Fibroblast of lung (primary cell): ENCODE measurements around the gene PELO. TPM values are rescaled to one million over a fixed set of nuclear protein-coding genes. Genes with fewer than 3 reads are reported as not detected.

Source experiments
- DNase-seq, 2 donors: peaks; one replicate each; pipeline versions ENCODE4 v3.0.0 to v3.0.0-alpha.2; 2010; ENCODE audit warnings: low read depth in 2 of 2
- H2AFZ ChIP-seq: 2 replicates; pipeline ENCODE4 v1.5.1; 2012; ENCODE audit warnings: low read length, control low read depth, inconsistent platforms
- H3K27ac ChIP-seq: 2 replicates; pipeline ENCODE4 v1.5.1; 2011; ENCODE audit warnings: low read length, control low read depth; ENCODE audit not compliant: insufficient read depth
- H3K27me3 ChIP-seq: 2 replicates; pipeline ENCODE4 v1.5.1; 2011; ENCODE audit warnings: mild to moderate bottlenecking, low read length; ENCODE audit not compliant: control insufficient read depth, insufficient read depth
- H3K36me3 ChIP-seq: 2 replicates; pipeline ENCODE4 v1.5.1; 2011; ENCODE audit warnings: low read length; ENCODE audit not compliant: control insufficient read depth, insufficient read depth
- H3K4me1 ChIP-seq: 2 replicates; pipeline ENCODE4 v1.5.1; 2011; ENCODE audit warnings: low read length; ENCODE audit not compliant: control insufficient read depth, insufficient read depth; ENCODE audit errors: extremely low read depth
- H3K4me2 ChIP-seq: 2 replicates; pipeline ENCODE4 v1.5.1; 2011; ENCODE audit warnings: low read length, control low read depth; ENCODE audit not compliant: insufficient read depth; ENCODE audit errors: extremely low read depth
- H3K4me3 ChIP-seq, 4 experiments: fragments of 200-600 bp in 1 of 4; sonication (generic) in 1 of 4; replicated peaks in 1 of 4; 2 replicates each; pipeline ENCODE4 v1.5.1; 2011 to 2016; ENCODE audit warnings: low read length in 4 of 4, low read depth in 3 of 4, mild to moderate bottlenecking in 3 of 4, control low read depth in 2 of 4, inconsistent platforms in 1 of 4, mixed read lengths in 1 of 4; ENCODE audit not compliant: insufficient read depth in 1 of 4; ENCODE audit errors: control extremely low read depth in 1 of 4
- H3K79me2 ChIP-seq: 2 replicates; pipeline ENCODE4 v1.5.1; 2012; ENCODE audit warnings: mild to moderate bottlenecking, low read length, inconsistent platforms; ENCODE audit not compliant: control insufficient read depth, insufficient read depth
- H3K9ac ChIP-seq: 2 replicates; pipeline ENCODE4 v1.5.1; 2011; ENCODE audit warnings: mild to moderate bottlenecking, low read length, control low read depth; ENCODE audit not compliant: insufficient read depth
- H3K9me3 ChIP-seq: 2 replicates; pipeline ENCODE4 v1.5.1; 2012; ENCODE audit warnings: low read depth, low read length; ENCODE audit not compliant: control insufficient read depth, insufficient read depth
- H4K20me1 ChIP-seq: 2 replicates; pipeline ENCODE4 v1.5.1; 2011; ENCODE audit warnings: low read length; ENCODE audit not compliant: control insufficient read depth, insufficient read depth; ENCODE audit errors: extremely low read depth
- EZH2 ChIP-seq: IDR thresholded peaks from 2 replicates; pipeline ENCODE4 v1.5.1; 2012; ENCODE audit warnings: low read length, control low read depth, mild to moderate bottlenecking; ENCODE audit errors: missing control alignments
- polyA plus RNA-seq, 2 donors: library from polyadenylated mRNA; depleted of rRNA in 1 of 2; stranded (reverse) in 1 of 2; unstranded in 1 of 2; fragments of >200 nt; gene quantifications; 2 replicates each; pipeline ENCODE4 v1.2.1, GENCODE V29; 2011 to 2012; ENCODE audit warnings: missing spikeins in 1 of 2
- total RNA-seq: library from RNA; depleted of rRNA; stranded (reverse); fragments of >200 nt; gene quantifications from 2 replicates; pipeline ENCODE4 v1.2.1, GENCODE V29; 2014
- TF ChIP-seq, protein P1 (sequence below), 2 donors: IDR thresholded peaks in 1 of 2; conservative IDR thresholded peaks in 1 of 2; 1 replicate in 1 of 2; 2 replicates in 1 of 2; pipeline ENCODE4 v1.5.1; 2011 to 2012; ENCODE audit warnings: low read length in 2 of 2, control low read depth in 1 of 2, inconsistent platforms in 1 of 2, low read depth in 1 of 2, mild to moderate bottlenecking in 1 of 2

Gene PELO
- total and polyA plus RNA-seq, 2 donors (not counting 1 experiment from before 2014, with no cell fraction given), result 30.5 to 45.2 TPM

DNA sequence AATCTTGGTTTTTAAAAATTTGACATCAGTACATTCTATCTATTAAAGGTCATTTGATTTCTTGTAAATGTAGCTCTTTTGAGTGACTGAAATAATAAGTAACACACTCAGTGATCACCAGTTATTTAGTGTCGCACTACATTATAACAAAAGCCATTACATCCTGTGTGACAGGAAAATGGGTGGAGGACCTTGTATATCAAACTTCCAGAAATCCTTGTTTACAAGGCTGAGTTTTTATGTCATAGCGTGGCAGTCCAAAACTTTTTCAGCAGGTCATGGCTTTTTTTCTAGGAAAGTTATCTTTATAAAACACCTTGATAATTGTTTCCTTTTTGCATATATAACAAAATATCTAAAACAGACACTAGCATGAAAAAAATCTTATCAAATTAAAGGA is 14.4 kb upstream of the PELO start:
- DNase-seq, result no peak
- Histone ChIP-seq H3K9ac (no peak overlapping the region), H4K20me1 (no peaks in the 10 kb centered on the region), H3K9me3 (no peaks in the 10 kb centered on the region), H3K27me3 (no peaks in the 10 kb centered on the region), H3K79me2 (no peaks in the 10 kb centered on the region), H2AFZ (no peak overlapping the region), H3K4me3 (no peak overlapping the region), H3K27ac (no peak overlapping the region), H3K4me1 (no peaks in the 10 kb centered on the region), H3K4me2 (no peak overlapping the region), H3K36me3 (no peaks in the 10 kb centered on the region)
- TF ChIP-seq EZH2, result no peak
- TF ChIP-seq, protein P1, sequence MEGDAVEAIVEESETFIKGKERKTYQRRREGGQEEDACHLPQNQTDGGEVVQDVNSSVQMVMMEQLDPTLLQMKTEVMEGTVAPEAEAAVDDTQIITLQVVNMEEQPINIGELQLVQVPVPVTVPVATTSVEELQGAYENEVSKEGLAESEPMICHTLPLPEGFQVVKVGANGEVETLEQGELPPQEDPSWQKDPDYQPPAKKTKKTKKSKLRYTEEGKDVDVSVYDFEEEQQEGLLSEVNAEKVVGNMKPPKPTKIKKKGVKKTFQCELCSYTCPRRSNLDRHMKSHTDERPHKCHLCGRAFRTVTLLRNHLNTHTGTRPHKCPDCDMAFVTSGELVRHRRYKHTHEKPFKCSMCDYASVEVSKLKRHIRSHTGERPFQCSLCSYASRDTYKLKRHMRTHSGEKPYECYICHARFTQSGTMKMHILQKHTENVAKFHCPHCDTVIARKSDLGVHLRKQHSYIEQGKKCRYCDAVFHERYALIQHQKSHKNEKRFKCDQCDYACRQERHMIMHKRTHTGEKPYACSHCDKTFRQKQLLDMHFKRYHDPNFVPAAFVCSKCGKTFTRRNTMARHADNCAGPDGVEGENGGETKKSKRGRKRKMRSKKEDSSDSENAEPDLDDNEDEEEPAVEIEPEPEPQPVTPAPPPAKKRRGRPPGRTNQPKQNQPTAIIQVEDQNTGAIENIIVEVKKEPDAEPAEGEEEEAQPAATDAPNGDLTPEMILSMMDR (conservative IDR thresholded peaks at IDR 0.05 in 1 of 2, IDR thresholded peaks at IDR 0.05 in 1 of 2; ENCODE audit: low read depth in 1 of 2, low read length in 2 of 2), result no peak

DNA sequence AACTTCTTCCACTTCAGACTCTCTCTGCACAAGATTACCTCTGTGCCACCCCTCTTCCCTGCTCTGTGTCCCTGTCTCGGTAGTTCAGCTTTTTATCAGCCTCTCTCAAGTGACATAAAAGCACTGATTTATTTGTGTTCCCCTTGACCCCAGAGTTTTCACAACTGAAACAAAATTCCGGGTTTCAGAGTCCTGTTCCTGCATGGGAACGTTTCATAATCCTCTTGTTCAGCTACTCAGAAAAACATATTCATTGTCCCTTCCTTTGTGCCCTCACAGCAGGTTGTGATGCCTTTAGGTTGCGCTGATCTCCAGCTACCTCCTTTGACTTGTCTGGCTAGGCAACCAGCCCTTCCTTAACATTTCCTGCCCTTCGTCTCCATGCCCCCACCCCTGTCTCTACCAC is 13.7 kb upstream of the PELO start:
- H3K4me1 ChIP-seq, result no peaks in the 10 kb centered on the region
- H3K4me3 ChIP-seq, result no peak overlapping the region
- H3K4me2 ChIP-seq, result no peak overlapping the region
- no peaks in the 10 kb centered on the region for H4K20me1 ChIP-seq
- TF ChIP-seq EZH2, result no peak
- TF ChIP-seq, protein P1 (conservative IDR thresholded peaks at IDR 0.05 in 1 of 2, IDR thresholded peaks at IDR 0.05 in 1 of 2; ENCODE audit: low read depth in 1 of 2, low read length in 2 of 2), result no peak
- no peak overlapping the region for H3K9ac ChIP-seq
- H2AFZ ChIP-seq, result no peak overlapping the region
- H3K27ac ChIP-seq, result no peak overlapping the region
- H3K79me2 ChIP-seq, result no peaks in the 10 kb centered on the region
- DNase-seq, result no peak
- no peaks in the 10 kb centered on the region for H3K9me3 ChIP-seq
- H3K27me3 ChIP-seq, result no peaks in the 10 kb centered on the region
- no peaks in the 10 kb centered on the region for H3K36me3 ChIP-seq

DNA sequence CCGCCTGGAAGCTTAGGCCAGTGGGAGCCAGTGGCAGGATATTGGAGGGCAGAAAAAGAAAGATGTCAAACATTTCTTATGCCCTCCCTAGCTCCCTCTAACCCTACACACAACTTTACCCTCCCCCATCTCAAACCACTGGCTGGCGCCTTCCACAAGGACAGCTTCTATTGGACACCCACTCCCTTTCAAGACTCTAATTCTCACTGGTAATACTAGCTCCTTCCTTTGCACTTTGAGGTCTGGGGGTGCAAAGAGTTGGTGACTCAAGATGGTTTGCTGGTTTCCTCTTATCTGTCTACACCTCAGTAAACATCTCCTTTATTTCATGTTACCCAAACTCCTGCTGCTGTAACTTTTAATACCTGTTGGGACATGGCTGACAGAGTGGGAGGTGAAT is 11.6 kb upstream of the PELO start:
- Histone ChIP-seq H3K79me2 (no peaks in the 10 kb centered on the region), H3K4me2 (no peak overlapping the region), H3K9me3 (no peaks in the 10 kb centered on the region), H3K4me1 (no peaks in the 10 kb centered on the region), H2AFZ (no peak overlapping the region), H4K20me1 (no peaks in the 10 kb centered on the region), H3K27me3 (no peaks in the 10 kb centered on the region), H3K9ac (no peak overlapping the region), H3K4me3 (no peak overlapping the region), H3K36me3 (no peaks in the 10 kb centered on the region), H3K27ac (no peak overlapping the region)
- no peak for TF ChIP-seq EZH2
- TF ChIP-seq, protein P1 (conservative IDR thresholded peaks at IDR 0.05 in 1 of 2, IDR thresholded peaks at IDR 0.05 in 1 of 2; ENCODE audit: low read depth in 1 of 2, low read length in 2 of 2), result no peak
- DNase-seq, result no peak
